Lower leg skin (tissue), 4 donors: ENCODE data around the gene GALNT7. TPM values are rescaled to one million over a fixed set of nuclear protein-coding genes. Genes with fewer than 3 reads are reported as not detected.

Source experiments
- DNase-seq, 2 donors: peaks; one replicate each; pipeline ENCODE4 v3.0.0-alpha.2; 2019; ENCODE audit warnings: low spot score in 2 of 2
- H3K4me3 ChIP-seq: fragments of 200-600 bp; sonication (generic); 2 replicates; pipeline ENCODE4 v1.5.1; 2017; ENCODE audit warnings: mild to moderate bottlenecking, low read depth; ENCODE audit not compliant: poor library complexity, severe bottlenecking
- CTCF ChIP-seq, 3 donors: fragments of 450-650 bp; IDR thresholded peaks; one replicate each; pipeline ENCODE4 v1.5.1; 2016; ENCODE audit warnings: antibody characterized with exemption in 3 of 3, mild to moderate bottlenecking in 3 of 3, moderate library complexity in 2 of 3
- POLR2A ChIP-seq, 2 donors: fragments of 450-650 bp; IDR thresholded peaks; one replicate each; pipeline ENCODE4 v1.6.1; 2016 to 2017; ENCODE audit warnings: antibody characterized with exemption in 2 of 2, mild to moderate bottlenecking in 1 of 2, moderate library complexity in 1 of 2
- WGBS, 2 donors: methylation state at CpG; one replicate each; pipeline ENCODE4 v1.1.5; 2018; 5-methylcytosine and 5-hydroxymethylcytosine counted together
- intact Hi-C: fragments of 100-400 bp; cut with DNase I; formaldehyde crosslinking; loops from one replicate; pipeline ENCODE4 v1.15.0; 2023; ENCODE audit warnings: low total_unique reads
- total RNA-seq, 4 donors: library from RNA; depleted of rRNA; stranded (reverse); fragments of >200 nt; gene quantifications; one replicate each; pipeline ENCODE4 v1.1.0, GENCODE V29; 2016

GALNT7 gene
- total RNA-seq, 4 donors from 2014 or later: 2.3 to 14.0 (median 12.5) TPM

GRCh38 chr4:173301518-173302201, 133.0 kb downstream of the GALNT7 start:
- no peak for DNase-seq
- intact Hi-C loops: no loop called here
- H3K4me3 ChIP-seq: no peak overlapping the region
- TF ChIP-seq CTCF (IDR thresholded peaks at IDR 0.05) (no peak), POLR2A (IDR thresholded peaks at IDR 0.05) (no peak)
- 39 to 40% methylated on average over 5 of the region's 5 CpGs for WGBS, 2 donors

GRCh38 chr4:173307778-173308177, 139.2 kb downstream of the GALNT7 start:
- H3K4me3 ChIP-seq: no peak overlapping the region
- no peak for DNase-seq
- intact Hi-C loops: no loop called here
- WGBS, 2 donors: 95 to 96% methylated on average over 3 of the region's 3 CpGs
- TF ChIP-seq CTCF (IDR thresholded peaks at IDR 0.05): no peak
- no peak for TF ChIP-seq POLR2A (IDR thresholded peaks at IDR 0.05)

- no peak for DNase-seq
- TF ChIP-seq POLR2A (IDR thresholded peaks at IDR 0.05): no peak
- no peak for TF ChIP-seq CTCF (IDR thresholded peaks at IDR 0.05)
- 88 to 93% methylated on average over 4 of the region's 4 CpGs for WGBS, 2 donors
- intact Hi-C loops: no loop called here
- H3K4me3 ChIP-seq: no peak overlapping the region
Measured at GRCh38 chr4:173311368-173311767, 142.8 kb downstream of the GALNT7 start.

GRCh38 chr4:173314715-173315114, 146.1 kb downstream of the GALNT7 start:
- WGBS, 2 donors: 85 to 88% methylated on average over 3 of the region's 3 CpGs
- DNase-seq: no peak
- intact Hi-C loops: no loop called here
- H3K4me3 ChIP-seq: no peak overlapping the region
- TF ChIP-seq CTCF (IDR thresholded peaks at IDR 0.05) (no peak), POLR2A (IDR thresholded peaks at IDR 0.05) (no peak)

GRCh38 chr4:173316060-173316459, 147.4 kb downstream of the GALNT7 start:
- H3K4me3 ChIP-seq: no peak overlapping the region
- 68 to 71% methylated on average over 2 of the region's 2 CpGs for WGBS, 2 donors
- TF ChIP-seq CTCF (IDR thresholded peaks at IDR 0.05): no peak
- intact Hi-C loops: no loop called here
- DNase-seq: no peak

GRCh38 chr4:173317004-173317403, 148.4 kb downstream of the GALNT7 start:
- 85 to 86% methylated on average over 3 of the region's 3 CpGs for WGBS, 2 donors
- no peak for TF ChIP-seq POLR2A (IDR thresholded peaks at IDR 0.05)
- TF ChIP-seq CTCF (IDR thresholded peaks at IDR 0.05): no peak
- H3K4me3 ChIP-seq: no peak overlapping the region
- no peak for DNase-seq
- intact Hi-C loops: no loop called here
